ENCODE measurements around the gene FUNDC1.

DNA sequence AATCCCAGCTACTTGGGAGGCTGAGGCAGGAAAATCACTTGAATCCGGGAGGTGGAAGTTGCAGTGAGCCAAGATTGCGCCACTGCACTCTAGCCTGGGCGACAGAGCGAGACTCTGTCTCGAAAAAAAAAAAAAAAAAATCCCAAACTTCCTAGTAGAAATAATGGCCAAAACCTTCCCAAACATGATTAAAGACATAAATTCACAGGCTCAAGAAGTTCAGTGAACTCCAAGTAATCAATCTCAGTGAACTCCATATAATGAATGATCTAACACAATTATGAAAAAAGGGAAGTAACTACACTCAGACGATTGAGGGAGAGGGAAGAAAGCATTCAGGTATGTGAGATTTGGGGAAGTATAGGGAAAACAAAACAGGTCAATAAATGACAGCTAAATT is 6.5 kb downstream of the FUNDC1 start:
- TF ChIP-seq, protein P1, sequence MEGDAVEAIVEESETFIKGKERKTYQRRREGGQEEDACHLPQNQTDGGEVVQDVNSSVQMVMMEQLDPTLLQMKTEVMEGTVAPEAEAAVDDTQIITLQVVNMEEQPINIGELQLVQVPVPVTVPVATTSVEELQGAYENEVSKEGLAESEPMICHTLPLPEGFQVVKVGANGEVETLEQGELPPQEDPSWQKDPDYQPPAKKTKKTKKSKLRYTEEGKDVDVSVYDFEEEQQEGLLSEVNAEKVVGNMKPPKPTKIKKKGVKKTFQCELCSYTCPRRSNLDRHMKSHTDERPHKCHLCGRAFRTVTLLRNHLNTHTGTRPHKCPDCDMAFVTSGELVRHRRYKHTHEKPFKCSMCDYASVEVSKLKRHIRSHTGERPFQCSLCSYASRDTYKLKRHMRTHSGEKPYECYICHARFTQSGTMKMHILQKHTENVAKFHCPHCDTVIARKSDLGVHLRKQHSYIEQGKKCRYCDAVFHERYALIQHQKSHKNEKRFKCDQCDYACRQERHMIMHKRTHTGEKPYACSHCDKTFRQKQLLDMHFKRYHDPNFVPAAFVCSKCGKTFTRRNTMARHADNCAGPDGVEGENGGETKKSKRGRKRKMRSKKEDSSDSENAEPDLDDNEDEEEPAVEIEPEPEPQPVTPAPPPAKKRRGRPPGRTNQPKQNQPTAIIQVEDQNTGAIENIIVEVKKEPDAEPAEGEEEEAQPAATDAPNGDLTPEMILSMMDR (conservative IDR thresholded peaks at IDR 0.05) = no peak
- no peak for TF ChIP-seq ZFX (IDR thresholded peaks at IDR 0.05)
